Measurements from ENCODE around the gene ARHGAP6. TPM values are rescaled to one million over a fixed set of nuclear protein-coding genes. Genes with fewer than 3 reads are reported as not detected.

Gene ARHGAP6
- total and polyA plus RNA-seq, 2 of the 4 experiments (the other 2 are of a cell fraction): 1.4 to 1.8 TPM

- POLR2A ChIA-PET (ENCODE audit: unreplicated experiment): no interaction called here
- Histone ChIP-seq H2AFZ (replicated peaks; ENCODE audit: low read length, poor library complexity) (no peak overlapping the region), H3K14ac (replicated peaks; ENCODE audit: low read depth, low read length) (no peak overlapping the region), H4K8ac (ENCODE audit: low read depth in 2 of 2, low read length in 2 of 2) (no peak overlapping the region), H2AK9ac (replicated peaks; ENCODE audit: low read depth, low read length, poor library complexity) (no peak overlapping the region), H2BK20ac (ENCODE audit: low read depth, low read length) (no peak overlapping the region), H2BK120ac (ENCODE audit: low read depth, low read length) (no peak overlapping the region), H3K9me1 (ENCODE audit: insufficient read depth, low read length) (no peaks in the 10 kb centered on the region), H3K56ac (ENCODE audit: extremely low read depth, insufficient read depth, low read length) (no peak overlapping the region), H3K27ac (ENCODE audit: insufficient read depth, low read length) (no peak overlapping the region), H3K36me3 (ENCODE audit: control insufficient read depth, insufficient read depth, low read length) (no peaks in the 10 kb centered on the region), H2BK5ac (ENCODE audit: low read depth, low read length, poor library complexity, severe bottlenecking) (no peak overlapping the region), H2BK15ac (ENCODE audit: low read depth, low read length) (no peak overlapping the region), H3K9me3 (ENCODE audit: control insufficient read depth, insufficient read depth, low read length) (no peaks in the 10 kb centered on the region), H3K4me2 (ENCODE audit: low read depth, low read length) (no peak overlapping the region), H3K4me1 (ENCODE audit: control insufficient read depth, insufficient read depth, low read length) (0 out of 2 replicates have a peak, but pooled peaks cover 2% of the 10 kb centered on the region), H3K9ac (ENCODE audit: low read depth, low read length) (no peak overlapping the region), H3K27me3 (ENCODE audit: control insufficient read depth, insufficient read depth, low read length) (no peaks in the 10 kb centered on the region), H3K79me1 (ENCODE audit: low read depth in 1 of 2, low read length in 2 of 2) (no peaks in the 10 kb centered on the region), H3K23ac (ENCODE audit: low read depth, low read length) (no peak overlapping the region), H3K18ac (ENCODE audit: low read depth, low read length) (no peak overlapping the region), H3K4ac (ENCODE audit: low read depth, low read length) (no peak overlapping the region), H3K4me3 (ENCODE audit: insufficient read depth, low read depth, low read length) (no peak overlapping the region), H2AK5ac (ENCODE audit: low read depth, low read length) (no peak overlapping the region), H4K20me1 (ENCODE audit: insufficient read depth, low read length) (no peaks in the 10 kb centered on the region), H4K91ac (ENCODE audit: insufficient read depth, low read depth, low read length) (no peak overlapping the region), H4K5ac (ENCODE audit: low read depth, low read length) (no peak overlapping the region)
- no peak for DNase-seq
- TF ChIP-seq BHLHE40 (IDR thresholded peaks at IDR 0.05; ENCODE audit: low read depth, low read length): no peak
- TF ChIP-seq USF2 (IDR thresholded peaks at IDR 0.05; ENCODE audit: low read depth, low read length): no peak
- no peak for TF ChIP-seq MXI1 (IDR thresholded peaks at IDR 0.05; ENCODE audit: borderline replicate concordance, low read depth, low read length)
- TF ChIP-seq CTCF (conservative IDR thresholded peaks at IDR 0.05; ENCODE audit: low read depth, low read length): no peak
- no peak for TF ChIP-seq POLR2A (IDR thresholded peaks at IDR 0.05; ENCODE audit: low read depth, low read length)
- in situ Hi-C loops (cut with MboI; ENCODE audit: low sequenced_read_pairs) (no loop called here), intact Hi-C loops (cut with micrococcal nuclease) (no loop called here), dilution Hi-C loops (cut with HindIII; ENCODE audit: low sequenced_read_pairs, unreplicated experiment) (no loop called here)
- CTCF ChIA-PET: no interaction called here
- no TSS peak for BruUV-seq (replicated peaks)
- ATAC-seq (ENCODE audit: low read depth): no peak
Measured at GRCh38 chrX:11097933-11098332, 567.8 kb downstream of the ARHGAP6 start.
